Measurements from ENCODE around the gene SHISA5. TPM values are rescaled to one million over a fixed set of nuclear protein-coding genes. Genes with fewer than 3 reads are reported as not detected.

SHISA5 gene
- total RNA-seq, 1 experiment from 2014 or later = 174 TPM

DNA sequence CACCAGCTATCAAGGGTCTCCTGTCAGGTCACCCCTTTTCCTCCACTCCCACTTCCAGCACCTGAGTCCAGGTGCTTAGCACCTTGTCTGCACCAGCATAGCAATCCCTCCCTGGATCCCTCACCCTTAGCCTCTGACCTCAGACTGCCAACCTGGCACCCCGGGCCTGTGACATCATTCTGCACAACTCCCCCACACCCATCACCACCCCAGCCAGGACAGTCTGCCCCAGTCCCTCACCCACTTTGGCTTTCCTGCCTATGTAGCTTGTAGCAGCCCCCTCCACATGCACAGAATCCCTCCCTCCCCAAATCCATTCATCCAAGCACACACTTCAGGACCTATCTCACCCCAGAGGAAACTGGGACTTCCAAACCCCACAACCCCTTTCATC, 73.3 kb downstream of the SHISA5 start:
- Histone ChIP-seq H3K4me1 (ENCODE audit: insufficient read depth, low read length) (peaks cover 14% of the 10 kb centered on the region; the same call in 1 of the 2 replicates), H3K4me2 (ENCODE audit: insufficient read depth, insufficient read length, low read length) (peak overlapping the region; percentile 15), H3K79me1 (ENCODE audit: insufficient read depth, low read depth, low read length, poor library complexity, severe bottlenecking) (no peaks in the 10 kb centered on the region), H3K9me3 (ENCODE audit: control insufficient read depth, low read depth, low read length) (no peaks in the 10 kb centered on the region), H2BK15ac (ENCODE audit: low read depth, low read length) (no peak overlapping the region), H3K4ac (ENCODE audit: low read depth, low read length) (no peak overlapping the region), H3K9ac (ENCODE audit: extremely low read depth, insufficient read length, low read length) (peak overlapping the region; percentile 1), H3K23ac (ENCODE audit: insufficient read length, low read depth, low read length) (no peak overlapping the region), H3K27me3 (ENCODE audit: insufficient read depth, low read length) (no peaks in the 10 kb centered on the region), H3K23me2 (ENCODE audit: insufficient read length, low read depth, low read length, poor library complexity, severe bottlenecking) (peaks cover 13% of the 10 kb centered on the region), H4K20me1 (ENCODE audit: control insufficient read depth, insufficient read depth, insufficient read length) (no peaks in the 10 kb centered on the region), H2BK20ac (ENCODE audit: low read depth, low read length, poor library complexity, severe bottlenecking) (no peak overlapping the region), H3K56ac (ENCODE audit: insufficient read length, low read depth, low read length) (no peak overlapping the region), H4K5ac (ENCODE audit: insufficient read length, low read depth, low read length) (no peak overlapping the region), H2AK5ac (ENCODE audit: insufficient read length, low read length) (no peak overlapping the region), H4K91ac (ENCODE audit: insufficient read length, low read depth, low read length) (no peak overlapping the region), H2BK5ac (ENCODE audit: insufficient read length, low read length) (no peak overlapping the region), H4K8ac (replicated peaks; ENCODE audit: insufficient read length, low read depth, low read length) (no peak overlapping the region), H3K18ac (ENCODE audit: insufficient read length, low read depth, low read length) (no peak overlapping the region), H2BK12ac (ENCODE audit: insufficient read length, low read depth, low read length) (no peak overlapping the region), H3T11ph (ENCODE audit: low read length) (no peak overlapping the region), H3K79me2 (ENCODE audit: insufficient read depth, low read length) (peaks cover 28% of the 10 kb centered on the region; the same call in 1 of the 2 replicates), H3K27ac (ENCODE audit: insufficient read length, low read depth, low read length) (no peak overlapping the region), H2BK120ac (ENCODE audit: low read depth, low read length, poor library complexity, severe bottlenecking) (no peak overlapping the region), H3K14ac (ENCODE audit: insufficient read depth, low read length) (no peak overlapping the region), H2AFZ (ENCODE audit: low read length) (no peak overlapping the region)
- WGBS (ENCODE audit: extremely low coverage, insufficient read length, low lambda C conversion rate) = no CpG with 5 or more reads among the region's 1 CpG
- Mint-ChIP-seq H3K27me3 (ENCODE audit: low read depth) (no peaks in the 10 kb centered on the region), H3K9me3 (no peaks in the 10 kb centered on the region), H3K4me3 (peak overlapping the region; percentile 92 to 93), H3K36me3 (ENCODE audit: insufficient read depth in 1 of 3, low read depth in 3 of 3) (peaks cover 21 to 46% (median 38%) of the 10 kb centered on the region in 3 experiments; a peak in 6 of 7 replicates), H3K27ac (peak overlapping the region; percentile 3 to 98 (median 97); a peak in 6 of 7 replicates), H3K4me1 (peaks cover 47 to 49% of the 10 kb centered on the region in 2 experiments)
- TF ChIP-seq, protein P1, sequence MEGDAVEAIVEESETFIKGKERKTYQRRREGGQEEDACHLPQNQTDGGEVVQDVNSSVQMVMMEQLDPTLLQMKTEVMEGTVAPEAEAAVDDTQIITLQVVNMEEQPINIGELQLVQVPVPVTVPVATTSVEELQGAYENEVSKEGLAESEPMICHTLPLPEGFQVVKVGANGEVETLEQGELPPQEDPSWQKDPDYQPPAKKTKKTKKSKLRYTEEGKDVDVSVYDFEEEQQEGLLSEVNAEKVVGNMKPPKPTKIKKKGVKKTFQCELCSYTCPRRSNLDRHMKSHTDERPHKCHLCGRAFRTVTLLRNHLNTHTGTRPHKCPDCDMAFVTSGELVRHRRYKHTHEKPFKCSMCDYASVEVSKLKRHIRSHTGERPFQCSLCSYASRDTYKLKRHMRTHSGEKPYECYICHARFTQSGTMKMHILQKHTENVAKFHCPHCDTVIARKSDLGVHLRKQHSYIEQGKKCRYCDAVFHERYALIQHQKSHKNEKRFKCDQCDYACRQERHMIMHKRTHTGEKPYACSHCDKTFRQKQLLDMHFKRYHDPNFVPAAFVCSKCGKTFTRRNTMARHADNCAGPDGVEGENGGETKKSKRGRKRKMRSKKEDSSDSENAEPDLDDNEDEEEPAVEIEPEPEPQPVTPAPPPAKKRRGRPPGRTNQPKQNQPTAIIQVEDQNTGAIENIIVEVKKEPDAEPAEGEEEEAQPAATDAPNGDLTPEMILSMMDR (conservative IDR thresholded peaks at IDR 0.05) = no peak
- no peak for DNase-seq

All from H9 (cell line).